ENCODE data around the gene SLC35G3.

- TF ChIP-seq CTCF (IDR thresholded peaks at IDR 0.05) = no peak
- TF ChIP-seq POLR2A (IDR thresholded peaks at IDR 0.05) = no peak
Measured at GRCh38 chr17:35227546-35227945, 33.4 kb upstream of the SLC35G3 start.

Measured in body of pancreas (tissue), 4 donors.